GM18498 (cell line): ENCODE data around the gene CBX6.

Source experiments
- ATAC-seq: cut with Tn5 transposase; IDR thresholded peaks from one replicate; pipeline ENCODE4 v1.9.1; 2021; ENCODE audit warnings: mild to moderate bottlenecking, moderate library complexity; ENCODE audit not compliant: unreplicated experiment

The CBX6 gene

DNA sequence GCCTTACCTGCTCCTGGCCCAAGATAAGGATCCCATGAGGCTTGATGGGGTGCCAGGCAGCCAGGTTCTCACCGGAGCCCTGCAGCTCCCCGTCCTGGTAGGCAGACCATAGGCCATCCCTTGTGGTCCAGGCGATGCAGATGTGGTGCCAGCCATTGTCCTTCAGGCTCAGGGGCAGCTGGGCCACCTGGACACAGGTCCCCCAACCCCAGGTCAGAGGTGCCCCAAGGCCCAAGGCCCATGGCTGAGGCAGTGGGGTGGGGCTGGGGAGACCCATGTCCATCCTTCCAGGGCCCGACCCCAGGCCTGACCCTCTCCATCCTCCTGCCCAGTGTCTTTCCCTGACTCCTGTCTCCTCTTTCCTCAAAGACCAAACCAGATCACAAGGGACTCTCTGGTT is 48.9 kb downstream of the CBX6 start:
- ATAC-seq, result no peak

DNA sequence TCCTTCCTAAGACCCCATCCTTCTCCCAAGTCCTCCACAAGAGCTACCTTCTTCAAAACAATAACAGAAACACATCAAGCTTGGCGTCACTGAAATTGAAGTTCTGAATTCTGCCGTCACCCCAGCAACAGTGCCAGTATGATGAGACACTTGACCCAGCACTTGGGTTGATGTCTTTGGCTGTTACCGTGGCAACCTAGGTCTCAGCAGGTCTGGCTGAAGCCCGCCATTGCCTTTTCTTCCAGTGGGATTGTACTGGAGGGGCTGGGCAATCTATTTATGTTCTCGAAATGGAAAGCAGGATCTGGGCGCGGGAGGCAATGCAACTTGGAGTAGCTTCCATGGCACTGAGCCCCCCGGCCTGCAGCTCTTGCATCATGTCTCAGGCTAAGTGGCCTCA is 52.0 kb downstream of the CBX6 start:
- no peak for ATAC-seq

DNA sequence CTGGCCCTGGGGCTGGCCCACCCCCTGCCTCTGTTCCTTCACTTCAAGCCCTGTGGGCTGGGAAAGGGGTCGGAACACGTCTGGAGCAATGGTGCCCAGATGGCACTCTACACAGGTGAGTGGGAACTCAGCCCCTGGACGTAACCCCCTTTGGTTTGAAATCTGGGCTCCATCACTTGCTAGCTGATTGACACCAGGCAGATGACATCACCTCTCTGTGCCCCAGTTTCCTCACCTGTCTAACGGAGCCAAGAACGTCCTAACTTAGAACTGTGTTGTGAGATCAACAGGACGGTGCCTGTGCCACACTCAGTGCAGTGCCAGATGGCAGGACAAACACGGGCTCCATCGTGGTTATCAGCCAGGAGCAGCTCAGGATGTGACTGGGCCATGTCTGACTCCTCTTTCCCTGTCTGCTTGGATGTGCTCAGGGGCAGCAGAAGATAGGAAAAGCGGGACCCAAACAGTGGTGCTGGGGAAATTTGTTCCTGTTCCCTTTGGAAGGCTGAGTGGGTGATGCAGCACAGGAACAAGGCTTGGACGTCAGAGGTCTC is 52.6 kb downstream of the CBX6 start:
- no peak for ATAC-seq

DNA sequence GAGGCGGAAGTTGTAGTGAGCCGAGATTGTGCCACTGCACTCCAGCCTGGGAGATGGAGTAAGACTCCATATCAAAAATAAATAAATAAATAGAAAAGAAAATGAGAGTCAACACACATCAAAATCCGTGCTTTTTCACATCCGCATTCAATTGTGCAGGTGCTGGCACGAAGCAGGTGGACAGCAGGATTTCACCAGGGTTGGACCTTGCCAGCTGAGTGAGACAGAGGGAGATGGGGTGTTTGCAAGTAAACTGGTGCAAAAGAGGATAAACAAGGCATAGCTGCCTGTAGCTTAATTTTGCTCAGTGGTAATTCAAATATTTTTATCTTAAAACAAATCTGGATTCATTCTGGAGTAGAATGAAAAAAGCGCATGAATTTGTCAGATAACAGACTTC is 54.8 kb downstream of the CBX6 start:
- ATAC-seq, result no peak

DNA sequence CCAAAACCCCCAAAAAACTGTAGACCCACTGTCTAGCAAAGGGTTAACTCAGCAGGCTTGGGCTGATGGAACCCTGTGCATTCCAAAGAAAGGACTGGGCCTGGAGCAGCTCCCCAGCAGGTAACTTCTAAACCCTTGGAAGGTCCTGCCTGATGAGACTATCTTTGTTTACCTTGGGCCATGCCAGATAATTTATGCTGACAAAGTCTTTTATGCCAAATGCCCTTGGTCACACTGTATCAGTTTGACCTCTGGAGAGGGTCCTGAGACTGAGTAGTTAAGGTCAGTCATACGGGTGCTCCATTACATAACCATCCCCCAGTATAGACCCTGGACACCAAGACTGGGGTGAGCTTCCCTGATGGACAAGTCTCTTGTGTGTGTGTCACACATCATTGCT is 56.2 kb downstream of the CBX6 start:
- ATAC-seq, result no peak
